Fibroblast of skin of right quadriceps (primary cell): Measurements from ENCODE around the gene SLC17A3.
A peak's percentile ranks its signal among the peaks of the same experiment; 100 is the strongest.

ENCODE experiments used
- DNase-seq: peaks from one replicate; pipeline ENCODE4 v3.0.0-alpha.2; 2013

Gene SLC17A3

GRCh38 chr6:25874118-25874517 lies at the start of gene SLC17A3:
TSS of gene SLC17A3 (minus strand) at chr6:25874243. CDS start at chr6:25868387, 5,856 bp downstream.
- no peak for DNase-seq

DNA sequence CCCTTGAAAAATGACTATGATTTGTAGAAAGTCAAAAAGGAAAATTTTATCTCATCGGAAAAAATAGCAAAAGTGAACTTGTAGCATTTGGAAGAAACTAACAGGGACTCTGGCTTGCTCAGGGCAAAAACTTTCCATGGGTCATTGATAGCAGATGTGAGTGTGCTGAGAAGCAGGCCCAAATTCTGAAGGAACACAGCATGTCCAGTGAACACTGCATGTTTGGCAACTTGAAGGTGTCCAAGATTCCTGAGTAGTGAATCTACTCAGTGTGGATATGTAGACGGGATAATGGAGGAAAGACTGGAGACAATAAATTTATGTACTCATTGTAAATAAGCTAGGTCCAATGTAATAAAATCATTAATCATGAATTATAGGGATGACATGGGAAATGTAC lies 48.3 kb upstream of the SLC17A3 start:
- DNase-seq, result peak; percentile 8

- no peak for DNase-seq
Observed at GRCh38 chr6:25921525-25922203, 47.6 kb upstream of the SLC17A3 start.

- no peak for DNase-seq
Observed at GRCh38 chr6:25919657-25920056, 45.6 kb upstream of the SLC17A3 start.

DNA sequence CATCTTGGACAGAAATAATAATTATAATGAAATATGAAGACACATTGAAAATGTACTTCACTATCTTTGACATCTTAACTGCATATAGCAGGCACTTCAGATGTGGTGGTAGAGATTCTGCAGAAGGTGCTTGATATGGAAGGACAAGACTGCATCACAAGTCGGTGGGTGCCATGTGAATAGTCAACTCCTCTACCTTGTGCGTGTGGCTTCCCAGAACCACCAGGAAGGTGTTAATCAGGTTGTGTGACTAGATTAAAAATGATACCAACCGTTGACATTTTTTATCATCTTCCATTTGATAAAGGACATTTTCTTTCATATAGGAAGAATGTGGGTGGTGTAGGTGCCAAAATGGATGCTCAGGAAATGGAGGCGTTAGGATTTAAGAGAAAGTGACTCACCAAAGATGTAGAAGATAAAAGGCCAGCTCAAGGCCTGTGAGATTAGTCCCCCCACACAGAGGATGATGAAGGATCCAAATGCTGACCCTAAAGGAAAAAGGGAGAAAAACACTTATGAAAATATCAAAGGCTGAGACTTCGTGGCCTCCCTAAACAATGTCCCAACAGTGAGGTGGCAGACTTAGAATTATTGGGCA lies 44.1 kb upstream of the SLC17A3 start:
- DNase-seq, result no peak

- DNase-seq, result no peak
Observed at GRCh38 chr6:25916789-25917490, 42.9 kb upstream of the SLC17A3 start.

- DNase-seq, result no peak
Observed at GRCh38 chr6:25916330-25916729, 42.3 kb upstream of the SLC17A3 start.

DNA sequence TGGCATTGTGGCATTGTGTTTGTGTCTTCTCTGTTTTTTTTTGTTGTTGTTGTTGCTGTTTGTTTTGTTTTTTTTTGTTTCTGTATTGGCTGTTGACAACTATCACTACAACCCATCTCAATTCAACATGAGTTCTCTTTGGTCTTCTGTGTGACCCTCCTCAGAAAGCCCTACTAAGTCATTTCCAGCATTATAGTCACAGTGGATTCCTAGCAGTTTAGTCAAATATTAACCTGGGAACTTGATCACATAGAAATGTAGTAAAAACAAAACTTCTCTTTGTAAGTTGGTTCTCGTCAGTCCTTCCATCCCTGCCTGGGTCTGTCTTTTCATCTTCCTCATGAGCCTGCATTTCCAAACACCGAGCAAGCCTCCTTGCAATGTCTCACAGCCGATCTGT lies 39.7 kb upstream of the SLC17A3 start:
- no peak for DNase-seq

GRCh38 chr6:25911351-25911750 lies 37.3 kb upstream of the SLC17A3 start:
- no peak for DNase-seq

DNA sequence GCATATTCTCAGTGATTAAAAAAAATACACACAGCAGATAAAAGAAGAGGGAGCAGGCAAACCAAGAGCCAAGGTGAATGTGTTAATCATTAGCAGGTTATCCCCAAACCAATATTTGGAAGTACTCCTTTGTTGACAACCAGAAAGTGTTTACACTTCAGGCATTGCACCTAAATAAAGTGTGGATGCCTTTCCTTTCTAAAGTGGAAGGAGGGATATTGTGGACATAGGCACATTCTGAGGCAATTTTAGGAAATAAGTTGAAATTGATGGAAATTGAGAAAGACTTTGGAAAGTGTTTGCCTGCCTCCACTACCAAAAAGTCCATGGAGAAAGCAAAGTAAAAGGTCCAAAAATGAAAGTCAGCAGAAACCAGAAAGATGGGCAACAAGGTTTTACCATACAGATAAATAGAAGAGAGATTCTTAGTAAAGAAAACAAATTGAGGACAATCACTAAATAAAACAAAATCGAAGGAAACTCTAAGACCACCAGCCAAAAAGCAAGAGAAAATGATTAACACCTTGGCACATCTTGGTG lies 33.5 kb upstream of the SLC17A3 start:
- no peak for DNase-seq

DNA sequence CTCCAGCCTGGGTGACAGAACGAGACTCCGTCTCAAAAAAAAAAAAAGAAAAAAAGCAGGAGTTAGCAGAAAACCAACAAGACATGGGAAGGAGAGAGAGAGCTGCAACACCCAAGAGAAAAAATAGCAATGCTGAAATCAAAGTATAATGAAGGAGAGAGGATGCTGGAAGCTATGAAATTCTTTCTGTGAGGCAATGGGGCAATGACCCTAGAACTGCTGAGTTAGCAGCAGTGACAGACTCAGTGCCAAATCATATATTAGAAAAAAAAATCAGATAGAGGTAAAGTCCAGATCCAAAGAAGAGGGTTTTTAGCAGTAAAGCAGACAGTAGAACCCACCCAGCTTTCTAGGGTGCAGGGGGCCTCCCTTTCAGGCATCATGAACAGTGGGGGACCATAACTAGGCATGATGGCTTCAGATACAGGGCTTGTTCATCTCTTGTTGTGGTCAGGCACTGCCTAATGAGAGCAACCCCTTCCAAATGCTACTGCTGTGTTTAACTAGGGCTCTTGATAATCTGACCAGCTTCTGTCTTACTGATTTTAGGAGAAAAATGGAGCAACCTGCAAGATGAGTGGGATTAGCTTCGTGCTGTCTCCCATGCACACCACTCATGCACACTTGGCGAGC lies 29.5 kb upstream of the SLC17A3 start:
- DNase-seq, result no peak

DNA sequence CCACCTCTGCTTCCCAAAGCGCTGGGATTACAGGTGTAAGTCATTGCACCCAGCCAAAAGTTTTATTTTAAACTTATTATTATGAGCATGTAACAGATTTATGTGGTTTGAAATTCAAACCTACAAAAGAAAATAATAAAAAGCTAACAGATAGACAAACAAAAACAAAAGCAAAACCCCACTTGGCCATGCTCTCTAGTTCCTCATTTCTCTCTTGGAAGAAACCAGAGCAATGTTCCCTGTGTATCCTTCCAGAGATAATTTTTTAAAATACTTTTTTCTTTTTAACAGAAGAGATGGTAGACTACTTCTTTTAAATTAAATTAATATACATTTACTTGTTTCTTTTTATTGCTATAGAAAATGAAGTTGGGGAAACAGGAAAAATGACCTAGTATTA lies 28.0 kb upstream of the SLC17A3 start:
- no peak for DNase-seq

DNA sequence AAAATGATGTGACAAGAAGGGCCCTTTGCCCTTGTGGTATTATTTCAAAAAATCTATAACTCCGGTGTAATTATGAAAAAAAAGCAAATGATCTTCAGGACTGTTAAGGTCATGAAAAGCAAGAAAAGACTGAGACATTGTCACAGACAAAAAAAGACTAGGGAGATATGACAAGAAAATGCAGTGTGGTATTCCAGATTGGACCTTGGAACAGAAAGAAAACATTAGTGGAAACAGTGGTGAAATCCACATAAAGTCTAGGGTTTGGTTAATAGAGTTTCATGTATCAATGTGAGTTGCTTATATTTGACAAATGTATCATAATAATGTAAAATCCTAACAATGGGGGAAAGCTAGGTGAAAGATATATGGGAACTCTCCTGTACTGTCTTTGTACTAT lies 26.8 kb upstream of the SLC17A3 start:
- no peak for DNase-seq

DNA sequence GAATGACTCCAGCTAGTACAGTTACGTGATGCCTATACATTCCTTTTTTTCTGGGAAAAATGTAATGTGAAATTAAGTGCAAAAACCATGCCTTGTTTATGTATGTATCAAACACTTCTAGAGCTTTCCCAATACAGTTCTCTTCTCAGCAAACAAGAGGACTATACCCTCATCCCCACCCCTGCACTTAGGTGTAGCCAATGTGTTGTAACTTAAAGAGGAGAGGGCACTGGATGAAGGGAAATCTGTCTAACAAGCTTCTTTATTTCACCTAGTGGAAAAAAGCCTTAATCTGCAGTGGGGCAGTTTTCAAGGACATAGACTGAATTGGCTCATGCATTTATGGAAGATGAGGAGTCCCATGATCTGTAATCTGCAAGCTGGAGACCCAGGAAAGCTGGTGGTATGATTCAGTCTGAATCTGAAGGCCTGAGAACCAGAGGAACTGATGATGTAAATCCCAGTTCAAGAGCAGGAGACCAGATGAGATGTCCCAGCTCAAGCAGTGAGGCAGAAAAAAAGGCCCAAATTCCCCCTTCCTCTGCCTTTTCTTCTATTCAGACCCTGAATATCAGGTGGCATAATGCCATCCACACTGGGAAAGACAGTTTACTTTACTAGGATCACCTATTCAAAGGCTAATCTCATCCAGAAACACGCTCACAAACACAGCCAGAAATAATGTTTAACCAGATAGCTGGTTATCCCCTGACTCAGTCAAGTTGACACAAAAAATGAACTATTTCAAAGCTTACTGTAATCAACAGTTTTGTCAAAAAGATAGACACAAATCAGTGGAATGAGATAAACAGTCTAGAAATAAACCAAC lies 25.8 kb upstream of the SLC17A3 start:
- no peak for DNase-seq

DNA sequence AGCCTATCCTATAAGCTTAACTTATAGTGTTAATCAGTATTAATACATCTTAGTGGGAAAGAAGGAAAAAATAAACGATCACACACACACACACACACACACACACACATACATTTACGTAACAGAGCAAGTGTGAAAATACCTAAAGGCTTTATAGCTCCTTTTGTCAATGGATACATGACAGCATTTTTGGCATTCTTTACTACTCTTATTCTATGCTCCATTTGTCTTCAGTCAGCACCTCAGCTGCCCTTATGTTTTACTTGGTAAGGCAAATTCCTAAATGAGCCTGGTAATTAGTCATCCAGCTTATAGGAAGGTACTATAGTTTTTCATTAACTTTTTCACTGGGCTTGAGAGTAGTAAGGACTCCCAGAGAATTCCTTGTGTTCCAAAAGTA lies 25.1 kb upstream of the SLC17A3 start:
- DNase-seq, result no peak

GRCh38 chr6:25898289-25898977 lies 24.4 kb upstream of the SLC17A3 start:
- DNase-seq, result no peak

GRCh38 chr6:25896252-25896651 lies 22.2 kb upstream of the SLC17A3 start:
- no peak for DNase-seq

DNA sequence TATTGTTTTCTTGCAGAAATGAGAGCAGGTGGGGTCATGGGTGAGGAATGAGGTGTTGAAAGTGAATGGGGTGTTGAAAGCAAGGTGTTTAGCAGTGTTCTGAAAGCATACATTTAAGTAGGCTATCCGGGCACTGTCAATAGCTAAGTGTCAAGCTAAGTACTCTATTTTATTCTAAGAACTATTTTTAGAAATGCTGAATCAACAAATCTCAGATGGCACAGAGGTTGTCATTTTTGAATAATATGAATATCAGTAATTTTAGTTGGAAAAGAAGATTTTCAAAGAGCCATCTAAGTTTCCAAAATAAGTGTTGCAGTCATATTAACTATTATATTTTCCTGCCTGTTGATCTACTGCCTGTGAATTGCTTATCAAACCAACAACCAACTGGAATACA lies 21.7 kb upstream of the SLC17A3 start:
- no peak for DNase-seq

- DNase-seq, result no peak
Observed at GRCh38 chr6:25893778-25894177, 19.7 kb upstream of the SLC17A3 start.

- no peak for DNase-seq
Observed at GRCh38 chr6:25892877-25893276, 18.8 kb upstream of the SLC17A3 start.

DNA sequence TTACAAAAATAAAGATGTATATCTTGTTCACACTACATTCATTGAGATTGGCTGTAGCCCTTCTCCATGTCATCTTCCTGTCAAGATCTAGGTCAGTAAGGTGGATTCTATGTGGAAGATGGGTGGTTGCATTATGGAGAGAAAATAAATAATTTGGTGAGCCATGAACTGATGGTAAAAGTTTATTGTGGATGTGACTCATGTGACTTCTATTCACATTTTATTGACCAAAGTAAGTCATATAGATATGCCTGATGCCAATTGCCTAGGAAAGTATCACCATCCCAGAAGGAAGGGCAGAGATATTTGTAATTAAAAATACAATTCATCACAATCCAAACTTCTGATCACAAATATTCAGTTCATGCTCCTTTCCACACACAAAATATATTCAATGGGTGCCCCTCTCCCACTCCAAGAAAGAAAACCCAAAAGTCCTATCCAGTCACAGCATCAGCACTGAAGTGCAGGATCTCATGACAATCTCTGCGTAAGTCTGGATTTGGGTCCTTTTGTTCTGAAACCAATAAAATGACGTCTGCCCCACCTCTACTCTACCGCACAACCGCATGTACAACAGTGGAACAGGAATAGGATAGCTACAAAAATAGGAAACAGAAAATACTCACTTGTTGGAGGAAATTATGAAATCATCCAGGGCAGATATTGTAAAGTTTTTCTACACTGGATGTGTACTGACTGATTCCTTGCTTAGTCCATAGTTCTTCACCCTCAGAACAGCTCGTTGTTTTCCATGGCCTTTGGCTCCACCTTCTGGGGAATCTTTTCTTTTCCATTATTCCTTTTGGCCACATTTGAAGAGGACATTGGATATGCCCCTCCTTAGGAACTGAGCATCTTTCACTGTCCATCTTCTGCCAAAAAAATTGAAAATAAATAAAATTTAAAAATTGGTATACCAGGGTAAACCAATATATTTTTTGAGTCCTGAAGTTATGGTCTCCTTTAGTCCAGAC lies 16.1 kb upstream of the SLC17A3 start:
- peak; percentile 32 for DNase-seq
